ENCODE measurements around the gene ANKRD16. TPM values are rescaled to one million over a fixed set of nuclear protein-coding genes. Genes with fewer than 3 reads are reported as not detected.

Gene ANKRD16
- total and polyA plus RNA-seq, 2 of the 13 experiments (the other 11 are each of a cell fraction or from before 2014, with no cell fraction given), result 8.0 to 11.4 TPM

DNA sequence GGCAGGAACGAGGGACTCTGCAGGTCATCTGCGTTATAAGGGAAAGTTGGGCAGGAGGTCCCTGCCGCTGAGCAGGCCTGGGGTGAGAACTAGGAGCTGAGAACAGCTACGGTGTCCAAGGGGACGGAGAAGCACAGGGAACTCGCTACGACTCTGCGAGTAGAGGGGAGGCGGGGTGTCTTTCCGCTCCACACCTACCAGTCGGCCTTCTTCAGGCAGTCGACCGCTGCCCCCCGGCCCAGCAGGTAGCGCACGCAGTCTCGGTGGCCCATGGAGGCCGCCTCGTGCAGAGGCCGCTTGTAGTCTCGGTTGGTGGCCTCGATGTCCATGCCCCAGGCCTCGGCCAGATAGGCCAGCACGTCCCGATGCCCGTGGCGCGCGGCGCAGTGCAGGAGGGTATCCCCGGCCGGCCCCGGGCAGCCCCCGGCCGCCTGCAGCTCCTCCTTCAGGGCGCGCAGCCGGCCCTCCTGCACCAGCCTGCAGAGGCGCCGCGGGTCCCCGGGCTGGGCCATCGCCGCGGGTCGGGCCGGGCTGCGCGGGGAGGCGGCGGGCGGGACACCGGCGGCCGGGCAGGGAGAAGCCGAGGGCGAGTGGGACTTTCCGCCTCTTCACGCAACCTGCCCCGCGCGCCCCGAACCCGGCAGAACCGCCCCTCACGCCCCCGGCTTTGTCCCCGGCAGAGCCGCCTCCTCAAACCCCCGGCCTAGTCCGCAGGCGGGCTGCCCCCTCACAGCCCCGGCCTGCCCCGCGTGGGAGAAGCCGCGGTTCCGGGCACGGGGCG lies 660 bp downstream of the ANKRD16 start (continued):
- TF ChIP-seq GABPB1 (CRISPR knock-in tag; IDR thresholded peaks at IDR 0.05) (peak; percentile 45; the same call in 1 of the 2 replicates), ZNF616 (CRISPR knock-in tag; IDR thresholded peaks at IDR 0.05; ENCODE audit: low read depth) (no peak; the same call in 1 of the 2 replicates), MEIS1 (CRISPR knock-in tag; IDR thresholded peaks at IDR 0.05; ENCODE audit: borderline replicate concordance) (no peak), KLF15 (CRISPR knock-in tag; IDR thresholded peaks at IDR 0.05; ENCODE audit: borderline replicate concordance) (no peak), DNMT3B (CRISPR knock-in tag; conservative IDR thresholded peaks at IDR 0.05) (no peak), CEBPG (CRISPR knock-in tag; IDR thresholded peaks at IDR 0.05) (no peak), NFYC (CRISPR knock-in tag; IDR thresholded peaks at IDR 0.05) (no peak), SAP130 (CRISPR knock-in tag; IDR thresholded peaks at IDR 0.05; ENCODE audit: low read depth) (peak; percentile 51), ZFAT (CRISPR knock-in tag; conservative IDR thresholded peaks at IDR 0.05) (0 out of 2 replicates have a peak, but pooled peaks have one; percentile 41), RFXANK (CRISPR knock-in tag; IDR thresholded peaks at IDR 0.05) (no peak), PTBP1 (IDR thresholded peaks at IDR 0.05; ENCODE audit: low read depth, low read length, poor library complexity, severe bottlenecking) (no peak), ZC3H4 (CRISPR knock-in tag; IDR thresholded peaks at IDR 0.05; ENCODE audit: borderline replicate concordance) (no peak), REL (CRISPR knock-in tag; conservative IDR thresholded peaks at IDR 0.05) (no peak; the same call in 1 of the 2 replicates), ZMYM4 (CRISPR knock-in tag; IDR thresholded peaks at IDR 0.05) (peak; percentile 44; the same call in 1 of the 2 replicates), ZNF432 (CRISPR knock-in tag; IDR thresholded peaks at IDR 0.05; ENCODE audit: borderline replicate concordance) (no peak)
- TF ChIP-seq, protein P1, sequence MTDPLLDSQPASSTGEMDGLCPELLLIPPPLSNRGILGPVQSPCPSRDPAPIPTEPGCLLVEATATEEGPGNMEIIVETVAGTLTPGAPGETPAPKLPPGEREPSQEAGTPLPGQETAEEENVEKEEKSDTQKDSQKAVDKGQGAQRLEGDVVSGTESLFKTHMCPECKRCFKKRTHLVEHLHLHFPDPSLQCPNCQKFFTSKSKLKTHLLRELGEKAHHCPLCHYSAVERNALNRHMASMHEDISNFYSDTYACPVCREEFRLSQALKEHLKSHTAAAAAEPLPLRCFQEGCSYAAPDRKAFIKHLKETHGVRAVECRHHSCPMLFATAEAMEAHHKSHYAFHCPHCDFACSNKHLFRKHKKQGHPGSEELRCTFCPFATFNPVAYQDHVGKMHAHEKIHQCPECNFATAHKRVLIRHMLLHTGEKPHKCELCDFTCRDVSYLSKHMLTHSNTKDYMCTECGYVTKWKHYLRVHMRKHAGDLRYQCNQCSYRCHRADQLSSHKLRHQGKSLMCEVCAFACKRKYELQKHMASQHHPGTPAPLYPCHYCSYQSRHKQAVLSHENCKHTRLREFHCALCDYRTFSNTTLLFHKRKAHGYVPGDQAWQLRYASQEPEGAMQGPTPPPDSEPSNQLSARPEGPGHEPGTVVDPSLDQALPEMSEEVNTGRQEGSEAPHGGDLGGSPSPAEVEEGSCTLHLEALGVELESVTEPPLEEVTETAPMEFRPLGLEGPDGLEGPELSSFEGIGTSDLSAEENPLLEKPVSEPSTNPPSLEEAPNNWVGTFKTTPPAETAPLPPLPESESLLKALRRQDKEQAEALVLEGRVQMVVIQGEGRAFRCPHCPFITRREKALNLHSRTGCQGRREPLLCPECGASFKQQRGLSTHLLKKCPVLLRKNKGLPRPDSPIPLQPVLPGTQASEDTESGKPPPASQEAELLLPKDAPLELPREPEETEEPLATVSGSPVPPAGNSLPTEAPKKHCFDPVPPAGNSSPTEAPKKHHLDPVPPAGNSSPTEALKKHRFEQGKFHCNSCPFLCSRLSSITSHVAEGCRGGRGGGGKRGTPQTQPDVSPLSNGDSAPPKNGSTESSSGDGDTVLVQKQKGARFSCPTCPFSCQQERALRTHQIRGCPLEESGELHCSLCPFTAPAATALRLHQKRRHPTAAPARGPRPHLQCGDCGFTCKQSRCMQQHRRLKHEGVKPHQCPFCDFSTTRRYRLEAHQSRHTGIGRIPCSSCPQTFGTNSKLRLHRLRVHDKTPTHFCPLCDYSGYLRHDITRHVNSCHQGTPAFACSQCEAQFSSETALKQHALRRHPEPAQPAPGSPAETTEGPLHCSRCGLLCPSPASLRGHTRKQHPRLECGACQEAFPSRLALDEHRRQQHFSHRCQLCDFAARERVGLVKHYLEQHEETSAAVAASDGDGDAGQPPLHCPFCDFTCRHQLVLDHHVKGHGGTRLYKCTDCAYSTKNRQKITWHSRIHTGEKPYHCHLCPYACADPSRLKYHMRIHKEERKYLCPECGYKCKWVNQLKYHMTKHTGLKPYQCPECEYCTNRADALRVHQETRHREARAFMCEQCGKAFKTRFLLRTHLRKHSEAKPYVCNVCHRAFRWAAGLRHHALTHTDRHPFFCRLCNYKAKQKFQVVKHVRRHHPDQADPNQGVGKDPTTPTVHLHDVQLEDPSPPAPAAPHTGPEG (CRISPR knock-in tag; IDR thresholded peaks at IDR 0.05), result 0 out of 2 replicates have a peak, but pooled peaks have one; percentile 15
- TF ChIP-seq, protein P2, sequence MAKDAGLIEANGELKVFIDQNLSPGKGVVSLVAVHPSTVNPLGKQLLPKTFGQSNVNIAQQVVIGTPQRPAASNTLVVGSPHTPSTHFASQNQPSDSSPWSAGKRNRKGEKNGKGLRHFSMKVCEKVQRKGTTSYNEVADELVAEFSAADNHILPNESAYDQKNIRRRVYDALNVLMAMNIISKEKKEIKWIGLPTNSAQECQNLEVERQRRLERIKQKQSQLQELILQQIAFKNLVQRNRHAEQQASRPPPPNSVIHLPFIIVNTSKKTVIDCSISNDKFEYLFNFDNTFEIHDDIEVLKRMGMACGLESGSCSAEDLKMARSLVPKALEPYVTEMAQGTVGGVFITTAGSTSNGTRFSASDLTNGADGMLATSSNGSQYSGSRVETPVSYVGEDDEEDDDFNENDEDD (CRISPR knock-in tag; IDR thresholded peaks at IDR 0.05; ENCODE audit: borderline replicate concordance), result peak; percentile 35; the same call in 1 of the 2 replicates
- TF ChIP-seq, protein P3, sequence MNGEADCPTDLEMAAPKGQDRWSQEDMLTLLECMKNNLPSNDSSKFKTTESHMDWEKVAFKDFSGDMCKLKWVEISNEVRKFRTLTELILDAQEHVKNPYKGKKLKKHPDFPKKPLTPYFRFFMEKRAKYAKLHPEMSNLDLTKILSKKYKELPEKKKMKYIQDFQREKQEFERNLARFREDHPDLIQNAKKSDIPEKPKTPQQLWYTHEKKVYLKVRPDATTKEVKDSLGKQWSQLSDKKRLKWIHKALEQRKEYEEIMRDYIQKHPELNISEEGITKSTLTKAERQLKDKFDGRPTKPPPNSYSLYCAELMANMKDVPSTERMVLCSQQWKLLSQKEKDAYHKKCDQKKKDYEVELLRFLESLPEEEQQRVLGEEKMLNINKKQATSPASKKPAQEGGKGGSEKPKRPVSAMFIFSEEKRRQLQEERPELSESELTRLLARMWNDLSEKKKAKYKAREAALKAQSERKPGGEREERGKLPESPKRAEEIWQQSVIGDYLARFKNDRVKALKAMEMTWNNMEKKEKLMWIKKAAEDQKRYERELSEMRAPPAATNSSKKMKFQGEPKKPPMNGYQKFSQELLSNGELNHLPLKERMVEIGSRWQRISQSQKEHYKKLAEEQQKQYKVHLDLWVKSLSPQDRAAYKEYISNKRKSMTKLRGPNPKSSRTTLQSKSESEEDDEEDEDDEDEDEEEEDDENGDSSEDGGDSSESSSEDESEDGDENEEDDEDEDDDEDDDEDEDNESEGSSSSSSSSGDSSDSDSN (CRISPR knock-in tag; IDR thresholded peaks at IDR 0.05), result peak; percentile 66
- TF ChIP-seq, protein P4, sequence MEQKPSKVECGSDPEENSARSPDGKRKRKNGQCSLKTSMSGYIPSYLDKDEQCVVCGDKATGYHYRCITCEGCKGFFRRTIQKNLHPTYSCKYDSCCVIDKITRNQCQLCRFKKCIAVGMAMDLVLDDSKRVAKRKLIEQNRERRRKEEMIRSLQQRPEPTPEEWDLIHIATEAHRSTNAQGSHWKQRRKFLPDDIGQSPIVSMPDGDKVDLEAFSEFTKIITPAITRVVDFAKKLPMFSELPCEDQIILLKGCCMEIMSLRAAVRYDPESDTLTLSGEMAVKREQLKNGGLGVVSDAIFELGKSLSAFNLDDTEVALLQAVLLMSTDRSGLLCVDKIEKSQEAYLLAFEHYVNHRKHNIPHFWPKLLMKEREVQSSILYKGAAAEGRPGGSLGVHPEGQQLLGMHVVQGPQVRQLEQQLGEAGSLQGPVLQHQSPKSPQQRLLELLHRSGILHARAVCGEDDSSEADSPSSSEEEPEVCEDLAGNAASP (CRISPR knock-in tag; IDR thresholded peaks at IDR 0.05; ENCODE audit: borderline replicate concordance), result peak; percentile 38; the same call in 1 of the 2 replicates
